NCI-H187 (cell line): ENCODE measurements around the gene MAP4K4.
"Not testable (repeated sequence)": the region's sequence is repeated elsewhere in the genome, so short reads cannot be mapped to it uniquely, and the experiment has no call there.

Experiments used
- DNase-seq, 2 experiments: peaks; one replicate each; lab custom pipeline; 2025; lab: John Stamatoyannopoulos, UW

Gene MAP4K4

DNA sequence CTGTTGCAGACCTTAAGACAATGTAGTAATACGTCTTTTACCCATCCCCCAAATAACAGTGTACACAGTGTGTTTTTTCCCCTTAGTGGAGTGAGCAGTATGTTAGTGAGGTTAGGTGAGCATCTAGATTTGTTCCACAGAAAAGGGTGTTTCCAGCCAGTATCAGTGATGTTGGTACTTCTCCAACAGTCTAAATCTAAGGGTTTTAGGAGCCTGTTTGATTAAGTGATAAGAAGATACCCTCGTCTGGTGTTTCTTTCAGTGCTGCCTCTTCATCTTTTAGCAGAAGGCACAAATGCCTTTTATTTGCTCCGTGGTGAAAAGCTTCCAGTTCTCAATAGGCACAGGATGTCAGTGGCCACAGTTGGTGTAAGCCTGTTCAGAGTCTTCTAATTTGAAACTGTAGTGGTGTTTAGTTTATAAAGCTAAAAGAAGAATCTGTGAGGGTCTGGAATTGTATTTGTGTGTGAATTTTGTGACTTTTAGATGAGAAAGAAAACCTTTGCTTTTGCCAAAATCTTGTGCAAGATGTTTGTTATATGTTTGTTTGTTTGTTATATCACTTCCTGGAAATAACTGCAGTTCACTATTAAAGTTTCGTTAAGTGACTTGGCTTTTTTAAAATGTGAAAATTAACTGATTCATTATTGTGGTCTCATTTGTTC, 71.2 kb downstream of the MAP4K4 start:
- no peak for DNase-seq

DNA sequence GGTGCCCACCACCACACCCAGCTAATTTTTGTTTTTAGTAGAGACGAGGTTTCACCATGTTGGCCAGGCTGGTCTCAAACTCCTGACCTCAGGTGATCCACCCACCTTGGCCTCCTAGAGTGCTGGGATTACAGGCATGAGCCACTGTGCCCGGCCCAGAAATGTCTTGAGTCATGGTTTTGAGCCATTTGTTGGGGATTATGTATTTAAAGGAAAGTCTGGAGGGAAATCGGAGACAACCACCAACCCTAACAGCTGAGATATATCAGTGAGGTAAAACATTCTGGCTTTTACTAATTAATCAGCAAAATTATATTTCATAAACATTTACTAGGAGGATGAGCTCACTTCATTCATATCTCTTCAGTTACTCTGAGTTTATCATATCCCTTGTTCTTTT, 72.2 kb downstream of the MAP4K4 start:
- DNase-seq = not testable (repeated sequence)

- no peak for DNase-seq
Observed at GRCh38 chr2:101770726-101771125, 73.2 kb downstream of the MAP4K4 start.

DNA sequence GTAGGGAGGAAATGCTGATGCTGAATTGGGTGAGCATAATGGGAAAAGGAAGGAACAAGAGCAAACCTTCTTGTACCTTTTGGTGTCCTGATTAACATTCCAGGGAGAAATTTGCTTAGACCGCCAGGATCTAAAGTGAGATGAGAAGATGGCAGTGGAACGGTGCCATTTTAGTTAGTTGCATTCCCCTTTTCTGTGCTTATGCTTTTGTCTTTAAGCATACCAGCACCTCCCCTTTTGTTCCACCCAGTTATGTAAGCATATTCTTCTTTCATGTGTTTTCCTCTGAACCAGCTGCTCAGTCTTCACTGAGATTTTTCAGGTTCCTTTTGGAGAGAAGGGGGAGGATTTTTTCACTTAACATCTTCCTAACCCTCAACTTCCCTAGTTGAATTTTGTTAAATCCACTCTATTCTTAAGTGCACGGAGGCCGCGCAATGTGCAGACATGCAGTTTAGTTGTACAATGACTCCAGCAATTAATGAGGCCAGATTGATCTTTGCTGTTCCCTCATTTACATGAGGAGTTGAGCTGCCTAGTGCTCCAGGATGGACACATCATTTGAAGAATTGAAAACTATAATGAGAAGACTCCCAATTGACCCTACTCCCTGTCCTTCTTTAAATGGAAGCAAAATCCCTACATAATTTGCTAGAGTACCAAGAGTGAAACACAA, 73.9 kb downstream of the MAP4K4 start:
- no peak for DNase-seq

DNA sequence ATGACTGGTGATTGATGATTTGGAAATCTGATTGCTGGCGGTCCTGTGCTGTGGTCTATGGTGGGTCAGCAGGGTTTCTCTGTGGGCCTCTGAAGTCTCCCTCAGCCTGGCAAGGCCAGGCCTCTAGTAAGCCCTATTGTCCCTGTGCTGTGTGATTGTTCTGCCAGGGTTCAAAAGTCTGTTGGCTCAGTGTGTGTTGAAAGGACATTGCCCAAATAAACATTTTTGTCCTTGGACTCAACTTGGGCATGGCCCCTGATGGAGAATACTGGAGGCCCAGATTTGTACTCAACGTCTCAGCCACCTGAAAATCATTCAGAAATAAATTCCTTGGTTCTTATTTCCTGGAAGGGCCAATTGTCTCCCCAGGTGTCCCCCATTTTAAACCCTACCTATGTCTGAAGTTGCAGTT, 74.4 kb downstream of the MAP4K4 start:
- DNase-seq = no peak

DNA sequence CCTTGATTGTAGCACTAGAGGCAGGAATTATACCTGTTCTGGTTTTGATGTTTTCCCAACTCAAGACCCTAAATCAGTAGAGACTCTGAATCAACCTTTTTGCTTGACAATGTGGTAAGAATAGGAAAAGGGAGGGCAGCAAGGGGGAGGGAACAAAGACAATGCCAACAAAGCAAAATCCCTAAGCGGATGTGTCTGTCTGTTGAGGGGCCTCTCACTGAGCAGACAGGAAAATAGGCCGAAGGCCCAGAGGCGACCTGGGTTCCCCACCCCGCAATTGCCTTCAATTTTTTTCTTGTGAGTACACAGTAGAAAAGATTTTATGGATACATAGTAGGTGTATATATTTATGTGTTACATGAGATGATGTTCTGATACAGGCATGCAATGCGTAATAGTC, 75.6 kb downstream of the MAP4K4 start:
- no peak for DNase-seq

GRCh38 chr2:101773961-101774360, 76.5 kb downstream of the MAP4K4 start:
- DNase-seq = not testable (repeated sequence)

DNA sequence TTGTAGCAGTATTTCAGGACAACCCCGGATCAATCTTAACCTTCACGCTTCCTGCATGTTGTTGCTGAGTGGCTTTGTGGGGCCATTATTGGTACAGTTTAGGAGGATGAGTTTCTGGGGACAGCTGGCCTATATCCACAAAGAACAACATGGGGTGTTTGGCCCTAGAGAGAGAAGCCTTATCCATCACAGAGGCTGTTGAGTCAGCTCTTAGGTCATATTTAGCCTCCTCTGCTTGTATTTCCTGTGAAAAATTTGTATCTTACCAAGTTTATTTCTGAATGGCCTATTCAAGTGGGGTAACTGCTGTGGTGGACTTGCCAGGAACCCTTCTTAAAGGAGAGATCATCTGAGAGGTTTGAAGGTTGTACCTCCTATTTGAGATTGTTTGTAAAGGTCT, 77.6 kb downstream of the MAP4K4 start:
- DNase-seq = no peak

GRCh38 chr2:101775636-101776035, 78.1 kb downstream of the MAP4K4 start:
- DNase-seq = no peak

DNA sequence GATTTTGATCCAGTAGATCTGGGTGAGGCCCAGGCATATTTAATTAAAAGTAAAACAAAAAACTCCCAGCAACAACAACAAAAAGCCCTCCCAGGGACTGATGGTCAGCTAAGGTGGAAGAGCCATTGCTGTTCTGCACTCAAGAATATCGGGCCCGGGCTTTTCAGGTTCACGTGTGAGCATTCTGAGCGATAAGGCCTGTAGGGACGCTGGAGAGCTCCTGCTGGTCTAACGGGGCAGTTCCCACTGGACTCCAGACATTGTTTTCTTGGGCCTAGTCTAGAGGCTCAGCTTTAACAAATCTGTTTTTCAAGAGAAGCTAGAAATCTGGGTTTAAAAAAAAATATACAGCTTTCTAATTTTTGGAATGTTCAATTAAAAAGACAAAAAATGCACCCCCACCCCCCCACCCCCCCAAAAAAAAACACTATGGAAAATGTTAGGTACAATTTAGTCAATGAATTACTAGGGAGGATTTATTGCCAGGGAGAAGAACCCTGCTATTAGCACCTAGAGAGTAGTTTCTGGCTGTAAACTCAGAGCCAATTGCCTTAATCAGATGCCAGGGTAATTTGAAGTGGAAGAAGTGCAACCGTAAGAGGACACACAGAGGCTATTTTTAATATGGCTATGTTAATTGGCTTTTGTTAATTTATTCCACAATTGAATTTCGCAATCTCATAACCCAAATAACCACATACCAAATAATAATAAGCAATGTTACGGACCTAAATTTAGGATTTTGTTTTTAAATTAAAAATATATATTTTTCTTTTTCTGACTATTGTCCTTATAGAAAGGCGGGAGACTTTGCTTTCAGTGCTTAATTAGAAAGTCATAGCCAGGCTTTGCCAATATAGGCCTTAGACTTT, 78.9 kb downstream of the MAP4K4 start:
- DNase-seq = no peak

GRCh38 chr2:101777337-101777736, 79.8 kb downstream of the MAP4K4 start:
- no peak for DNase-seq

DNA sequence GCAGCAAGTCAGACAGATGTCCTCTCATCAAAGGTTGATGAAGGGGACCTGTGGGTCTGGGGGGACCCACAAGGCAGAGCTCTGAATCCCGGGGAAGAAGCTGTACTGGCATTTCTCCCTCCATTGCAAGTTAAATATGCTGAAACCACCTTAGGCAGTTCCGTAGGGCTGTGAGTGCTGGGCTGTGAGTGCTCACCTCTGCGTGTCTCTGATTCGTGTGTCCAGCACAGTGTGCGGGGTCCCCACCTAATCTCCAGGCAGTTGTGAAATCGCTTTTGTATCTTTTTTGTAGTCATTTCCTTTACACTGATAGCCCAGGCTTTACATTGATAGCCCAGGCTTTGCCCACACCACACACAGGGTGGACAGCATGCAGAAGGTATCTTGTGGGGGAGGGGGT, 80.6 kb downstream of the MAP4K4 start:
- DNase-seq = no peak

- DNase-seq = no peak
Observed at GRCh38 chr2:101779190-101779589, 81.7 kb downstream of the MAP4K4 start.

DNA sequence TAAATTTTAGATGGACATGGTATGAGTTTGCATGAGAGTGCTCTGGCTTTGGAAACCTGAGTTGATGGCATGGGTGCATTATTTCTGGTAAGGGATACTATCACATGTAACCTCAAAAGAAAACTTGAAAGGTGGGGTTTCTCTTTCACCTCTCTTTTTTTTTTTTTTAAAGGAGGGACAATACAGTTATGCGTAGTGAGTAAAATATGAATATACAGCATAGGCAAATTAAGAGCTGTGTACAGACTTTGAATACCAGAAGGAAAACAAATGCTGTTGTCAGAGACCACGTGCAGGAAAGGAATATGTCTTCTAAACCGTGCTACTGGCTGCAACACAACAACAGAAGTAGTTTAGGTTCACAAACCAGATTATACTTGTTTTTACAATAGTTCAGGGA, 82.1 kb downstream of the MAP4K4 start:
- no peak for DNase-seq

DNA sequence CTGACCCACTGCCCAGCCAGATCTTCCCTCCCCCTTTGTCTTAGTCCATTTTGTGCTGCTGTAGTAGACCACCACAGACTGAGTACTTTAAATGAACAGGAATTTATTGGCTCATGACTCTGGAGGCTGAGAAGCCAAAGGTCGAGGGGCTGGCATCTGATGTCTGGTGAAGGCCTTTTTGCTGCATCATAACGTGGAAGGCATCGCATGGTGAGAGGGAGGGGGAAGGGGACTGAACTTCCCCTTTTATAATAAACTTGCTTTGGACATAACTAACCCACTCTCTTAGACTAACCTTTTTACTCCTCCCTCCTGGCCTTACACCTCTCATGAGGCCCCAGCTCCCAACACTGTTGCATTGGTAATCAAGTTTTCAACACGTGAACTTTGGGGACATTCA, 83.8 kb downstream of the MAP4K4 start:
- no peak for DNase-seq

- DNase-seq = no peak
Observed at GRCh38 chr2:101781791-101782426, 84.4 kb downstream of the MAP4K4 start.

DNA sequence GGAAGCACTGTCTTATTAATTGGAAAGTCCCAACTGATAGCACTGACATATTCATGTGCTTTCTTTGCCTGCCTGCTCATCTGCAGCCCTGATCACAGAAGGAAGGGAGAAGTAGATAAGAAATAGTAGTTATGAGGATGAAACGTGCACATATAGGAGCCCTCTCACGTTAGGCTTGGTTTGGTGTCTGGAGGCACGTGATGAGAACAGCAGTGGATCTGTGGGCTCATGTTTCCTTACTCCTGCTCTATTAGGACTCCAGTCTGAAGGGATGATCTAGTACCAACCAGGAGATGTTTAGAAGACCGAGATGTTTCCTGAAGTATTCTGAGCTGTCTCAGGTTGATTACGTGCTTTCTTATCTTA, 84.9 kb downstream of the MAP4K4 start:
- DNase-seq = no peak

DNA sequence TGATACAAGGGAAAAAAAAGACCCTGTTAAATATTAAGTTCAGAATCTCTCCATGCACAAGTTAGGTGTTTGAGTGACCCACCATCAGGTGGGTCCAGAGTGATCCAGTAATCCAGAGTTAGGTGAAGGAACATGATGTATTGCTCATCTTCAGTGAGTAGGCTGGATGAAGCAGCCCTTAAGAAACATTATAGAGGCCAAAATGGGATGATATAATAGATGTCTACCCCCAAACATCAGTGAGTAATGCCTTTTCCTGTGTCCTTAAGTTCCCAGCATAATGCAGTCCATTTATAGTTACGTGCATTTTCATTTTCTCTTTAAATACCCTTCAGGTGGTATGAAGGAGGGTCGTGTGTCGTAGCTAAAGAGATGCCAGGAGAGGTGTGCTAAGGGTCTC, 89.6 kb downstream of the MAP4K4 start:
- DNase-seq = no peak

DNA sequence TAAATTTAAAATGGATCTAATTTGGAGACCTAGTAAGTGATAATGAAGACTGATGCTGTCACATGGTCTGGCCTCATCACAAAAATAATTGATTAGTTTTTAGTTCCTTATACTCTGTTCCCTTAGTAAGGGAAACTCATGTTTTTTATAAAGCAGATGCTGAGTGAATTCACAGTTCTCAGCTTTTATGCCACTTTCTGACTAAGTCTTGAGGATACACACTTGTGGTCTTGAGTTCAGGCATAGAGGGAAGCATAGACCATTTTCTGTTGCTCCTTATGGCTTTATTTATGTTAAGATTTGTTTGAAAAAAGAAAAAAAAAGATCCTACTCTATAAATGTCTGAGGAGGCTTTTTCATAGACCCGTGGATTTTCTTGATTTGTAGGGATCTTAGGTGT, 91.1 kb downstream of the MAP4K4 start:
- DNase-seq = no peak

DNA sequence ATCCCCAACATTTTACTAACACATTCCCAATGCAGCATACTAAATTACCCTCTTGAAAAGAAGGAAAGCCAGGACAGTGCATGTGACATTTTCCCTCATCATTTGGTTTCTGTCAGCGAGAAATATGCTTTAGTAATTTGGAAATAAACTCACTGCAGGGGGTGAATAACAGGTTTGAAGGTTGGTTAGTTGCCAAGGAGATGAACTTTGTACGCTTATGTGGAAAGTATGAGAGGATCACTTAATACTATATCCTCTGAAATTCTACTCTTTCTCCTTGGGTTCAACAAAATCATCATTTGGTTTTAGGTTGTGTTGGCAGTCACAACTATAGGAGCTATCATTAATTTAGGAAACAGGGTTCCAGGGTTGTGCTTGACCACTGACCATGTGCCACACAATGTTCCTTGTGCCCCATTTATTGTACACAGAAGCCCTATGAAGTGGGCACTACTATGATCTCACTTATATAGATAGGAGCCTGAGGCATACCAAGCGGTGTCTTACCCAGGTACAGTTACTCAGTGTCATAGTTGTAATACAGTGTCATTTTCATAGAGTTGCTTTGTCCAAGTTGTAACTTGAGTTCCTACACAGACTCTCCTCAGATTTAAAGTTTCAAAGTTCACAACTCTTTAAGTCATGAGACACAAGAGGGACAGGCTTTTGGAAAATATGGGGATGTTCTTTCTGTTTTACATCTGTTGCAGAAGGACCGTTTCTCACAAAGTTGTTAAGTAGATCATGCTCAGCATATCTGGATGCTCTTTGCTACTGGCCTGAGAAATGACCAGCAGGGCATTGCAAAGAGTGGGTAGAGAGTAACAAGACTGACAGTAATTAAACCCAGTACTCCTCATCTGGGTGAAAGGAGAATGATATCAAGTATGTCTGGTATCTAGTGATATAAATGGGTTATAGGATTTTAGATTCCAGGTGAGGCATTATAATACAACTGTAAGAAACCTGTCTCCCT, 91.8 kb downstream of the MAP4K4 start:
- no peak for DNase-seq

GRCh38 chr2:101790416-101790815, 92.9 kb downstream of the MAP4K4 start:
- DNase-seq = no peak
